GM12873 (cell line): ENCODE measurements around the gene SORCS2.

Experiments
- TF ChIP-seq, protein P1 (sequence below): IDR thresholded peaks from 2 replicates; pipeline ENCODE4 v1.5.1; 2012; ENCODE audit warnings: low read depth, mild to moderate bottlenecking, moderate library complexity, low read length, control low read depth; ENCODE audit not compliant: insufficient read depth; ENCODE audit errors: missing control alignments

Gene SORCS2

DNA sequence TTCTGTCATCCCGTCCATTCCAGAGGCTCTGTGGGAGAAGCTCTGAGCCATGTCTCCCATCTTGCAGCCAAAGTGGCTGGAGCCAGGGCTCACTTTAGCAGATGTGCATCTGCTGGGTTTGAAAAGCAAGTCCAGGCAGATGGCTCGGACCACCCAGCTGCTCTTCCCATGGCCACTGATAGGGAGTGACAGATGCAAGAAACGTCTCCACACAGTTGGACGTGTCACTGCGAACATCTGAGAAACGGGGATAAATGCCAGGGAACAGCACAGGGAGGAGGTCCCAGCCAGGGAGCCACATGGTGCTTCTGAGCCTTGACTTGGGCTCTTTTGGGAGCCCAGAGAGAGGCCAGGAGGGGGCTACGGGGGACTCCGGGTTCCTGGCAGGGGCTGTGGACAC, 505.0 kb downstream of the SORCS2 start:
- TF ChIP-seq, protein P1, sequence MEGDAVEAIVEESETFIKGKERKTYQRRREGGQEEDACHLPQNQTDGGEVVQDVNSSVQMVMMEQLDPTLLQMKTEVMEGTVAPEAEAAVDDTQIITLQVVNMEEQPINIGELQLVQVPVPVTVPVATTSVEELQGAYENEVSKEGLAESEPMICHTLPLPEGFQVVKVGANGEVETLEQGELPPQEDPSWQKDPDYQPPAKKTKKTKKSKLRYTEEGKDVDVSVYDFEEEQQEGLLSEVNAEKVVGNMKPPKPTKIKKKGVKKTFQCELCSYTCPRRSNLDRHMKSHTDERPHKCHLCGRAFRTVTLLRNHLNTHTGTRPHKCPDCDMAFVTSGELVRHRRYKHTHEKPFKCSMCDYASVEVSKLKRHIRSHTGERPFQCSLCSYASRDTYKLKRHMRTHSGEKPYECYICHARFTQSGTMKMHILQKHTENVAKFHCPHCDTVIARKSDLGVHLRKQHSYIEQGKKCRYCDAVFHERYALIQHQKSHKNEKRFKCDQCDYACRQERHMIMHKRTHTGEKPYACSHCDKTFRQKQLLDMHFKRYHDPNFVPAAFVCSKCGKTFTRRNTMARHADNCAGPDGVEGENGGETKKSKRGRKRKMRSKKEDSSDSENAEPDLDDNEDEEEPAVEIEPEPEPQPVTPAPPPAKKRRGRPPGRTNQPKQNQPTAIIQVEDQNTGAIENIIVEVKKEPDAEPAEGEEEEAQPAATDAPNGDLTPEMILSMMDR, result no peak

DNA sequence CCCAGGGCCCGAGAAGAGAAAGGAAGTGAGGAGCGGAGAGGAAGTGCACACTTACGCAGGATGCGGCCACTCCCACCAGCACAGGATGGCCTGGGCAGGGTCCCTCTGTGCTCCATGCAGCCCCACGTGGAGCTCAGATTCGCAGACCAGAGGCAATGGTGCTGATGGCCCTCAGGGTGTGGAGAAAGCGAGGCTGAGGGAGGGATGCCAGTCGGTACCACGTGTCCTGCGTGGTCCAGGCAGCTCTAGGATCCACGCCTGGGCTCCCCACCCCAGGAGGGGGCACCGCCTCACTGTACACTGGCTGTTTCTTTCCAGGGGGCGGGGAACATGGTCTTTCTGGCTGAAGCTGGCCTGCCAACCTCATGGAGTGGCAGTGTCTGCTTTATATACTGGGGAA, 505.5 kb downstream of the SORCS2 start:
- TF ChIP-seq, protein P1, result no peak

DNA sequence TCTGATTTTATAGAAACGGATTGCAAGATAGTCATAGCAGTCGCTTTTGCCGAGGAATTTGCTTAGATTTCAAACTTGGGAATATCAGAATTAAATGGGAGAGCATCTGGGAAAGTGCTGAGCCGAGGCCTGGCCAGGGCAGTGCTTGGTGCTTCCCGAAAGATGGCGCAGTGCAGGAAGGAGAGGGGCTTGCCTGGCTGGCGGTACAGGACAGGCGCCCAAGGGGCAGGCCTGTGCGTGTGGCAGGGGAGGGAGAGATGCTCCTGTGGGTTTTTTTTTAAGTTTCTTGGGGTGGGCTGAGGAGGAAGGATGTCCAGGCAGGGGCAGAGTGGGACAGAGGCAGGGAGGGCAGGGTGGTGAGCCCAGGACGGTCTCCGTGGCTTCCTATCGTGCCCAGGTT, 506.2 kb downstream of the SORCS2 start:
- TF ChIP-seq, protein P1, result no peak

DNA sequence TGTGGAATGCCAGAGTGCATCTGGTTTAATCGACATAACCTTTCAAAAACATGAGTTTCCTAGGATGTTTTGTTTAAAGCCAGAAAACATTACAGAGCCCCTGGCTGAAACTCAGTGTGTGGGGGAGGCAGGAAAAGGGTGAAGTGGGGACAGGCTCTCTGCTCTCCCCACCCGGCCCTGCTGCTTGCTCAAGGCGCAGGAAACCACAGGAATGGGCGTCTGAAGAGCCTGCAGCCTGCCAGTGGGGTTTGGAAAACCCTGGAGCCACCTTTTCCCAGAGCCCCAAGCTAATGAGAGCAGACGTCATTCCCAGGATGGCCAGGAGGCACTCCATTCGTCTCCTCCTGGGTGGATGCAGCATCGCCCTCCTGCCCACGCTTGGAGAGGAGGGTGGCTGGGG, 506.7 kb downstream of the SORCS2 start:
- TF ChIP-seq, protein P1, result no peak

DNA sequence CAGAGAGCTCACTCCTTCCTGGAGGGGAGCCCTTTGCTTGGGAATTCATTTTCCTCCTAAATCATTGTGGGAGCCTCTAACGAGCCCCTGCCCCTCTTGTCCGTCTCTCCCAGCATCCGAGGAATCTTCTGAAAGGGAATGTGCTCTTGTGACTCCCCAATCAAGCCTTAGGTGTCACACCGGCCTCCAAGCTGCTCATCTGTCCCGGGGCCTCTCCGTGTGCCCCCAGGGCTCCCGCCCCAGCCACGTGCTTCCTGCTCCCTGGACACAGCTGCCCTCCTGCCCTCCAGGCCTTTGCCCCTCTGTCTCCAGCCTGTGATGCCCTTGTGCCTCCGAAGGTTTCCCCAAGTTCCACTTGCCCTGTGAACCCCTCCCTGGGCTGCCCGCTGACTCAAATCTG, 507.5 kb downstream of the SORCS2 start:
- TF ChIP-seq, protein P1, result no peak

DNA sequence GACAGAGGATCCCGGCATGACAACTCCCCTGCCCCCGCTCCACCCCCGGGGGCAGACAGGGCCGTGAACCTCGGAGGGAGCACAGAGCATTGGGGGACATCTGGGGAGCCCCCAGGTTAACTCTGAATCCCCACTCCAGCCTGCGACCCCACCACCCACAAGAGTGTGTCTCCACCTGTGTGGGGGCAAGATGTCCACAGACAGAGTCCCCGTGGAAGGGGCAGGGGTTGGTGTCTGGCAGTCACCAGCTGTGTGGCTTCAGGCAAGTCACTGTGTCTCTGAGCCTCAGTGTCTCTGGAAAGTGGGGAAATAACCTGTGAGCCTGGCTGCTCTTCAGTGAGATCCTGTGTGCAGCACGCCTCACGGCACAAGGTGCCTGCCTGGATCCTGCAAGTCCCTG, 508.3 kb downstream of the SORCS2 start:
- TF ChIP-seq, protein P1, result no peak

DNA sequence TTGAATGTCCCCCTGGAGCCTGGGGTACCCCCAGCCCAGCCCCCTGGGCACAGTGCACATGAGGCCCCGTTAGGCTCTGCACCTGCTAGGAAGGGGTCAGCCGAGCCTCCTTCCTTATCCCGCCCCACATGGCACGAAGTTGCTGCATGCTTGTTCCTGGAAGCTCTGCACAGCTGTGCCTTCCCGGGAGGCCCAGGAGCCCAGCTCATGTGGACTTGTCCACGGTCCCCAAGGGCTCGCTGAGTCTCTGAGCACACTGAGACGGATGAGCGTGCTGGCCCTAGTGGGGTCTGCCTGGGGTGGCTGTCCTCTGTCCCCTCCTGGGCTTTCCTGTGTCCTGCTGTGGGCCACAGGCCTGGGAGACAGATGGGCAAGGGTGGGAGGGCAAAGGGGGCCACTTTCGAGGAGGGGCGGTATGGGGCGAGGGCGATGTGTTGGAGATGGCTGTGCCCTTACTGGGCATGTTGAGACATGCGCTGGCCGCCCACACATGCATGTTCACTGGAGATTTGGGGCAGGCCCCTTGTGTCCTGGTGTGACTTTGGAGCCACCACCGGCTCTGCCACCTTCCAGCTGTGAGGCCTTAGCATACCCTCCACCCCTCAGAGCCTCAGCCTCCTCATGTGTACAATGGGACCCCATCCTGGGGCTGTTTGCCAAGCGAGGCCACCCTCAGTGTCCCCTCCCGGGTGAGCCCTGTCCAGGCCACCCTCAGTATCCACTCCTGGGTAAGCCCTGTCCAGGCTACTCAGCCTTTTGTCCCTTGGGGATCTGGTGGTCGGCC, 509.7 kb downstream of the SORCS2 start:
- TF ChIP-seq, protein P1, result no peak

DNA sequence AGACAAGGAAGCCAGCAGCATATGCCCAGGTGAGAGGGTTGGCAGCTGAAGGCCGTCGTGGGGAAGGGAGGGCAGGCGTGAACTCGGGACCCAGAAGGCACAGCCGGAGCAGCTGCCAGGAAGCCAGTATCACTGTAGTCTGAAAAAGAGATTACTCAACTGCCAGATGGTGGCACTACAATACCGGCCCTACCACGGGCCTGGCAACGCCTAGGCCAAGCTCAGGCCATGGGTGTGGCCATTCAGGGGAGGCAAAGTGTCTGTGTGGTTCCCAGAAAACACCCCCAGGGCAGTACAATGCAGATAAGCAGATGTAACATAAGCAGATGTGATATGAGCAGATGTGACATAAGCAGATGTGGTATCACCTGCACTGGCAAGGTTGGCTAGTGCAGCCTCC, 511.4 kb downstream of the SORCS2 start:
- TF ChIP-seq, protein P1, result no peak
